Stimulated activated naive CD4-positive, alpha-beta T cell treated with Interleukin-2 at 50 U/mL for 16 hours (primary cell): ENCODE measurements around the gene NARS2.
A peak's percentile ranks its signal among the peaks of the same experiment; 100 is the strongest.
"Not testable (repeated sequence)": the region's sequence is repeated elsewhere in the genome, so short reads cannot be mapped to it uniquely, and the experiment has no call there.

Experiments
- DNase-seq: peaks from one replicate; lab custom pipeline; 2025; lab: John Stamatoyannopoulos, UW

NARS2 gene

DNA sequence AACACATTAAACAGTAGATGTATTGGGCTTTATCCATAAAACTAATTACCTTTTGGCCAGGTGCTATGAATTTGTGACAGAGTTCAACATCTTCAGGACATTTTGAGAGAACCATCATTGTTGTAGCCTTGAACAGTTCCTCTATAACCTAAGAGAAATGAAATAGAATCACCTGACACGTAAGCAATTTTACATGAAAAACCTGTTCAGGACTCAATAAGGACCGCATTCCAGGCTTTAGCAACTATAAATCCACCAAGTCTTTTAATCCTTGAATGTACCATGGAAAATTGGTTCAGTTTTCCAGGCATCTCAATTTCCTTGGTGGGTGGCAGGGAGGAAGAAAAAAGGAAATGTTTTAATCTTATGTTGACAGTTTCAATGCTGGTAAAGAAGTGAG, 96.1 kb downstream of the NARS2 start:
- no peak for DNase-seq

DNA sequence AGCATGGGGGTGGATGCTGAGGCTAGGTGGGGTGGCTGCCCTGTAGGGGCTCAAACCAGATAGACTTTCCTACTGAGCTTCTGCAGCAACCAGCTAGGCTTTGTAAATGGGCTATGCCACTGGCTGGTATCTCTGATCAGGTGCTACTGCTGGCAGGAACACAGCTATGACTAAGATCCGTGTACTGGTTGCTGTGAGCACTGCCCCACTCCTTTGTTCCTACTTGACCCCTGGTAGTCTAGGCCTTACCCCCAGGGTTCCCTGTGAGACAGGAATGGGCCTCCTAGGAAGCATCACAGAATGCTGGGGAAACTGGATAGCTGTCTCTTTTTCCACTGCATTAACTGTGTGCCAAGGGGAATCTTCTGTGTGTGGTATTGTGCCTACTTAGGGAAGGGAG, 98.6 kb downstream of the NARS2 start:
- no peak for DNase-seq

DNA sequence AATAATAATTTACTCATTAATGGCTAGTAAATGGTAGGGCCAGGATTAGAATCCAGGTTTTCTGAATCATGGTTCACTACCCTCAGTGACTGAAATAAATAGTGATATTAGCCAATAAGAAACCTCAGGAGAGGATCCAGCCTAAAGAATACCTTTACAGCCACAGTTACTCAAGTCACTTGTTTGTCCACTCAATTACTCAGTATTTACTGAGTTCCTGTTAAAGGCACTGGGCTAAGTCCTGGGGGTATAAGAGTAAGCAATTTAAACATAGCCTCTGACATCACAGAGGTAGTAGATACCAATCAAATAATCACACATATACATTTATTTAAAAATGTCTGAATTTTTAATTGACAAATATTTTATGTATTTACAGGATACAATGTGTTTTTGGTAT, 100.2 kb downstream of the NARS2 start:
- no peak for DNase-seq

DNA sequence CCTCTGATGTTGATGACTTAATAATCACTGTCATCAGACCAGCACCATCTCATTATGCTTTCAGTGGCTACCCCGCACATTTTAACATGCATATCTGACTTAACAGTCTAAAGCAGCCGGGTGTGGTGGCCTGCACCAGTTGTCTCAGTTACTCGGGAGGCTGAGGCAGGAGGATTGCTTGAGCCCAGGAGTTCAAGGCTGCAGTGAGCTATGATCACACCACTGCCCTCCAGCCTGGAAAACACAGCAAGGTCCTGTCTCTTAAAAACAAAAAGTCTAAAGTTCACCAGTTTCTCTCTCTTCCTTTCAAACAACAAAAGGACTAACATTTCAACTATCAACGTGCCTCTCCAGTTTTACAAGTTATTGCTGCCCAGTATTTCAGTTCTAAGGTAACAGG, 101.8 kb downstream of the NARS2 start:
- DNase-seq = no peak

DNA sequence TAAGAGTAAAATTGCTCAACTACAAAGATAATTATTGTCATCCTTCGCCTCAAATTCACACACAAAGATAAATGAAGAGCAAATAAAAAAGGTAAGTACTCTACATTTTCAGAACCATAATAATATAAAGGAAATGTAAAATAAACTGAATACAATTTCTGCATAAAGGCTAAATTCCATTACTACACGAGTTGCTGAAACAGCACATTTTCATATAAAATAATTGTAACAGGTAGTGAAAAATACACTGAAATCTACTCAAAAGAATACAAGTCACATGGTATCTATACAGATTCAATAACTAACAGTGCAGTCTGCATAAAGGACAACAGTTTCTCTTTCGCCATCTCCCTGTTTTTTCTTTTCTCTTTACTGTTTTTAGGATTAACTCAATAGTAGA, 102.3 kb downstream of the NARS2 start:
- no peak for DNase-seq

DNA sequence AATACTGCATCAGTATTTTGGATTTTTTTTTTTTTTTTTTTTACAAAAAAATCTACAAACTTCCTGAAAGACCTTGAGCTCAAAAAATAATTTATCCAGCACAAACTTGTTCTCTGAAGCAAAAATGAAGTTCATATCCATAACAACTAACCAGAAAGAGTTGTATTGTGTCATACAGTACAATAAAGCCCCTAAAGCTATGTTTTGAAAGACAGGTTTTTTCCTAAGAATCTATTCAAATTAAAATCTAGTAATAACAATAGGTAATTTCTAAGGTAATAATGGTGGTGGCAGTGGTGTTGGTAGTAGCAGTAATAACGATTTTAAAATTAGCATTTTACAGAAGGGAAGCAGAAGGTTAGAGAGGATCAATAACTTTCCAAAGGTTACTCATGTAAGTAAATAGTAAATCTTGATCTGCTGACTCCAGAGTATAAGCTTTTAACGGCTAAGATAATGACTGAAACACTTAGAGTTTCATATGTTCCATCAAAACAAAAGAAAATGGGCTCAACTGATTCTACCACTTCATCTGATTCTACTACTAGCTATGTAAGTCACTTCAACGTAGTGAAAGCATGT, 103.7 kb downstream of the NARS2 start:
- no peak for DNase-seq

DNA sequence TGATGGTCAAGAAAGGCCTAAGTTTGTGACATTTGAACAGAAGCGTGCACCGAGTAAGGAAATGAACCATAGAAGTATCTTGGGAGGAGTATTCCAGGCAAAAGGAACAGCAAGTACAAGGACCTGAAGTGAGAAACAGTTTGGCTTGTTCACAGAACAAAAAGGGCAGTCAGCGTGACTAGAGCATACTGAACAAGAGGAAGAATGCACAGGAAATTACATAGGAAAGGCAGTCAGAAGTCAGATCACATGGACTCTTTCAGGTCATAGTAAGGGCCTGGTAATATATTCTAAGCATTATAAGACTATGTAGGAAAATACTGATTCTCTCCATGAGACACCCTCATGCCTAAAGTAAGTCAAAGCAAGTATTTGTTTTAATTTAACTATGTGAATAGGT, 104.8 kb downstream of the NARS2 start:
- DNase-seq = no peak

DNA sequence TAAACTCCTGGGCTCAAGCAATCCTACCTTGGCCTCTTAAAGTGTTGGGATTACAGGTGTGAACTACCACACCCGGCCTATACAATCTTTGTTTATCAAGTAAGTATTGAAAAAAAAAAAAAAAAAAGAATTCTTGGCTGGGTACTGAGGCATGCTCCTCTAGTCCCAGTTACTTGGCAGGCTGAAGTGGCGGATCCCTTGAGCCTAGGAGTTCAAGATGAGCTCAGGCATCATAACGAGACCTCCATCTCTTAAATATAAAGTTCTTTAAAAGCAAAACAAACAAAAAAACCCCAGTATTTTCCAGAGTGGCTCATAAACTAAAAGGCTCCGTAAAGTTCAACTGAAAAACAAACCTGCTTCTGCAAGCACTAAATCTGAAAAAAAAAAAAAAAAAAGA, 106.7 kb downstream of the NARS2 start:
- DNase-seq = no peak

DNA sequence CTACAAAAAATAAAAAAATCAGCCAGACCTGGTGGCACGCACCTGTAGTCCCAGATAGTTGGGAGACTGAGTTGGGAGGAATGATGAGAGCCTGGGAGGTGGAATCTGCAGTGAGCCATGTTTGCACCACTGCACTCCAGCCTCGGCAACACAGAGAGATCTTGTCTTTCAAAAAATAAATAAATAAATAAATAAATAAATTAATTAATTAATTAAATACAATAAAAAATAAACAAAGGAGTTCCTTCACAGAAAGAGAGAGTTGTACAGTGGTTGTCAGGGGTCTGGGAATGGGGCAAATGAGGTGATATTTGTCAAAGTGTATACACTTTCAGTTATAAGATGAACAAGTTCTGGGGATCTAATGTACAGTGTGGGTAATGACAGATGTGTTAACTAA, 107.3 kb downstream of the NARS2 start:
- DNase-seq = no peak

DNA sequence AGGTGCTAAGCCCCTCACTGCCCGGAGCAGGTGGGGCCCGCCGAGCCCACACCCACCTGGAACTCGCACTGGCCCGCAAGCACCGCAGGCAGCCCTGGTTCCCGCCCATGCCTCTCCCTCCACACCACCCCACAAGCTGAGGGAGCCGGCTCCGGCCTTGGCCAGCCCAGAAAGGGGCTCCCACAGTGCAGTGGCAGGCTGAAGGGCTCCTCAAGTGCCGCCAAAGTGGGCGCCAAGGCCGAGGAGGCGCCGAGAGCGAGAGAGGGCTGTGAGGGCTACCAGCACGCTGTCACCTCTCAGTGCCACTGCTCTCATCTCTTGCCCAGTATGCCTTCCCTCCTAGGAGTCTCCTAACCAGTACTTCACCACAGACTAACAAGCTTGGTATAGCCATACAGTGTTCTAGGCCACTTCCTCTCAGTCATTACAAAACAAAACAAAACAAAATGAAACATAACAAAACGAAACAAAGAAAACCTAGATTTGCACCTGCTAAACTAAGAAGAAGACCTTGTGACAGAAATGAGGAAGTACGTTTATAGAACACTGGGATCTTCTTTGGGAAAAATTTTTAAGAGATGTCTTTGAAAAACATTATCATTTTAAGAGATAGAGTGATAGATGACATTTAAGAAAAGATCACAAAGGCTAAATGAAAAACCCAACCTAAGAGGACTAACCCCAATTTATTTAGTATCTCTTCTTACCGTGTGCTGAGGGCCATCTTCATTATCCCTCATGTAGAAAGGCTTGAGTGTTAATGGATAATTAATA, 109.3 kb downstream of the NARS2 start:
- peak; percentile 12 for DNase-seq

DNA sequence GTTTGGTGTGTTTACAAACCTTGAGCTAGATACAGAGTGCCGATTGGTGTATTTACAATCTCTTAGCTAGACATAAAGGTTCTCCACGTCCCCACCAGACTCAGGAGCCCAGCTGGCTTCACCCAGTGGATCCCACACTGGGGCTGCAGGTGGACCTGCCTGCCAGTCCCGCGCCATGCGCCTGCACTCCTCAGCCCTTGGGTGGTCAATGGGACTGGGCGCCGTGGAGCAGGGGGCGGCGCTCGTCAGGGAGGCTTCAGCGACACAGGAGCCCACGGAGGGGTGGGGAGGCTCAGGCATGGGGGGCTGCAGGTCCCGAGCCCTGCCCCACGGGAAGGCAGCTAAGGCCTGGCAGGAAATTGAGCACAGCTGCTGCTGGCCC, 109.9 kb downstream of the NARS2 start:
- not testable (repeated sequence) for DNase-seq

DNA sequence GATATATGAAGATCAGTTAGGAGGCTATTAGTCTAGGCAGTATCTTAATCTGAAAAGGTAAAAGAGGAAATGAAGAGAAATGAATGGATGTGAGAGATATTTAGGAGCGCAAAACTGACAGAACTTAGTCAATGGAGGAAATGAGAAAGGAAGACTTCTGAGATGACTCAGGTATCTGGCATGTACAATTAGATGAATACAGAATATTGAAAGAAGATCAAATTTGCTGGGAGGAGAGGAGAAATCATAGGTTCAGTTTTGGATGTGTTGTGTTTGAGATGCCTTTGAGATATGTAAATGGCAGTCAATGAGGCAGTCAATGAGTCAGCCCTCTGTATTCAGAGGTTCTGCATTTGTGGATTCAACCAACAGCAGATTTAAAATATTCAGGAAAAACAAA, 114.2 kb downstream of the NARS2 start:
- DNase-seq = no peak

DNA sequence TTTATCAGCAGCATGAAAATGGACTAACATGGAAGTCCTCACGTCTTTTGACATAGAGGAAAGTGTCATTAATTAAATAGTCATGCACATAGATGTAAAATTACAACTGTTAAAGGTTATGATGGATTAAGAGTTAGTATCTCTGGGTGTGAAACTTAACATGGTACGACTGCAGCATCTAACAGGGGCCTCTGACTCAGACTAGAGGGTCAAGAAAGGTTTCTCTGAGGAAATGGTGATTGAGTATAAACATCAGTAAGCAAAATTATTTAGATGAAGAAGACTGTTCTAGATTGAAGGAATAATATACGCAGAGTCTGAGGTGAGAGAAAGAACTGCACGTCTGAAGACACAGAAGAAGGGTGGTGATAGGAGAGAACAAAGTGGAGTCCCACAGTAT, 114.9 kb downstream of the NARS2 start:
- no peak for DNase-seq

DNA sequence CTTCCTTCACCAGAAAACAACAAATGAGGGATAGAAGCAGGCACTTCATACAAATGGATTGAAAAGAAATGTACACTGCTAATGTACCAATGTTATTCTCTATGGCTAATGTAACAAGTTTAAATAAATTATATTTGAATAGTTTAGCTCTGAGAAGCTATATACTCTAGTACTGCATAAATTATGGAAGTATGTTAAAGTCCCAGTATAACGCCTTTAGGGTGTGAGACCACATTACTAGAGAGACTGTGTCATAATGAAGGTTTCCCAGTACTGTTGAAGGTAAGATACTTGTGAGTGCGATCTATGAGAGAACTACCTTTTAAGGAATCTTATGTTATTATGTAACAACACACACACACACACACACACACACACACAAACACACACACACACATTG, 117.2 kb downstream of the NARS2 start:
- no peak for DNase-seq

DNA sequence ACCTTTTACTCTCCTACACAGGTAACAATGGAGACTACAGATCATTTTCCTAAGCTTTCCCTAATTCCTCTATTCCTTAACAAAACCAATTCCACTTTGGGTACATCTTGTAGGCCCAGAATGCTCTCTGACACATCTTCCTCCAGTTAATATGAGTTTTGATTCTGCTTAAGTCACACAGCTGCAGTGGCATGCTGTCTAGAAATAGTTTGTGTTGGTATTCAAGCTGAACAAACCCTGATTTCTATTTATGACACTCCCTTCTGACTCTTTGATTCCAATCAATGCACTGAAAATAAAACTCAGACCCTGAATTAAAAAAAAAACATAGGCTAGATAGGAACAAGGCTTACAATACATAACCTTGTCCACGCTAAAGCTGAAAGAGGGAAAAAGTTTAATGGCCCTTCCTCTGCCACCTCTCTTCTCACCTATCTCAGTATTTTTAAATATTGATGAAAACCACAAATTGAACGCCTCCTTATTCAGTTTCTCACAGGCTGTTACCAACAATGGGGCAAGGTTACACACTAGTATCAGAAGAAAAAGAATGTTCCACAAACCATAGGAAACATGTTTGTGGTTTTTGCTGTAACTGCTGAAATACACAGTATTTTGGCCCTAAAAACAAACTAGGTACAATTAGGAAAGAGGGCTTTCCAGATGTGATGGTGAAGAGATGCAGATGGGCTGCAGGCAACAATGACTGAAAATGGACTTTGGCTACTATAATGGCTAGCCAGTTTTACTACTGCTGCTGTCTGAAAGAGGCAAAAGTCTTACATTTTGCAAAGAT, 121.3 kb downstream of the NARS2 start:
- no peak for DNase-seq

DNA sequence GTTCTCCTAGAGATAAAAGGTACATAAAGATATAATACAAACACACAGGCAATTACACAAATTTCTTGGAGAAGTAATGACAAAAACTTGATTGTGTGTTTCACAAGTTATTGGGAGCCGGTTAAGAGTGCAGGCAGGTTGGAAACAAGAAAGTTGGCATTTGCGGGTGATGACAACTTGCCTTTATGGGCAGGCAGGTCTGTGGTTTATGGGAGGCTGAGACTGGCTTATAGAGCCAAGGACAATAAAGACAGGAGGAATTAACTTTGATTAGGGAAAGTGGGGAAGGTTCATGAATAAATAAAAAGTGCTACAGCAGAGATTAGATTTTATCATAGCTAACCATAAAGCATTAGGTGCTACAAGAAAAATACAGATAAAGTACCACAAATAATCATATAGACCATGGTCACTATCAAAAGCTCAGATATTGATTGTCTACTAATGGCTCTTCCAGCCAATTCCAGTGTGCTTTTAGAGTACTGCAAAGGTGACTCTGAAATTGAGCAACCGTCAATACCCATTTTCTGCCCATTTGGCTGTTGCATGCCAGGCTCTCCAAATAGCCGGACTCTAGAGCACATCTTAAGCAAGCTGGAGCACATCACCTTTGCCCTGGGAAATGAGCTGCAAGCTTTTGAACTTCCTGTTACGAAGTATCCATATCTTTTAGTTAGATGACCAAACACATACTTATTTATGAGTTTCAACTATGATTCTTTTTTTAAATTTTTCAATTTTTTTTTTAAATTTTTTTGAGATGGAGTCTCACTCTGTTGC, 123.1 kb downstream of the NARS2 start:
- DNase-seq = no peak

DNA sequence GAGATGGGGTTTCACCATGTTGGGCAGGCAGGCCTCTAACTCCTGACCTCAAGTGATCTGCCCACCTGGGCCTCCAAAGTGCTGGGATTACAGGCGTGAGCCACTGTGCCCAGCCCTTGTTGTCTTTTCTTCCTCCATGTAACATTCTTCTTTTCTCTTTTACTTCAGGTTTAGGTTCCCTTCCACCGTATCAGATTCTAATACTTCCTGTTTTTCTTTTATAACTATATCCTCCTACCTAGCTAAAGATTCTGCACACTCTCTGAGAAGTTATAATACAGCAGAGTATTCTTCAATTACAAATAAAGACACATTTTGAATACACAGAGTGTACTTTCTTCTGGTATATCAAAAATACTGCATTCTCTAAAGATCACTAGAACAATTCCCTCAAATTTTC, 123.8 kb downstream of the NARS2 start:
- DNase-seq = no peak

DNA sequence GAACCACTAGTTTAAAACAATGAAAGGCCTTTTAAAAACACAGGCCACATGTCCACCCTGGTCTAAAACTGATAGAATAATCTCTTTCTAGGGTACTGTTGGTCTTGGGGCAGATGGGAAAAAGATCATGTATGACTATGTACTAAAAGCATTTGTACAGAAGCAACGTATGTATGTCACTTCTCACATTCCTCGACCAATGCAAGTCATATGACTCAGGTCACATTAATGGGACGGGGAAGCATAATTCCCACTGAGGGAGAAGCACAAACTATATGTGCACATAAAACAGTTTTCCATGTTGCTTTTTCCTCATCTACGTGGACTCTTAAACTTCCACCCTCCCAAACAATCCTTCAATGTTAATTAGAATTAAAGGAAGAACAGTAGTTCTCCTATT, 124.8 kb downstream of the NARS2 start:
- no peak for DNase-seq

DNA sequence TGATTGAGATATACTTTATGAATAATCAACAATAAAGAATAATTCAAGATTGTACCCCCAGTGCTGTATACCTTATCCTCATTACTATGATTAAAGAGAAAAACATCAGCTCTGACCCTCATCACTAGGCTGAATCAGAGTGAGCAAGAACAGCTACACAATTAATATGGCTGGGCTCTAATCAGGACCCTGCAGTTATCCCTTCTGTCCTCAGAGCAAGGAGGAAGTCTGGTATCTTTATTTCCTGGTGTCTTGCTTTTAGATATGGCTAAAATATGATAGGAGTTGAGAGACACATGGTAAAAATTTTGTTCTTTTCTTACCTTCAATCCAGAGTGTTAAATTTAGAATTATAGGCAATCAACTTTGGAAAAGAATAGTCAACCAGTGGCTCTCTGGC, 128.5 kb downstream of the NARS2 start:
- DNase-seq = no peak

DNA sequence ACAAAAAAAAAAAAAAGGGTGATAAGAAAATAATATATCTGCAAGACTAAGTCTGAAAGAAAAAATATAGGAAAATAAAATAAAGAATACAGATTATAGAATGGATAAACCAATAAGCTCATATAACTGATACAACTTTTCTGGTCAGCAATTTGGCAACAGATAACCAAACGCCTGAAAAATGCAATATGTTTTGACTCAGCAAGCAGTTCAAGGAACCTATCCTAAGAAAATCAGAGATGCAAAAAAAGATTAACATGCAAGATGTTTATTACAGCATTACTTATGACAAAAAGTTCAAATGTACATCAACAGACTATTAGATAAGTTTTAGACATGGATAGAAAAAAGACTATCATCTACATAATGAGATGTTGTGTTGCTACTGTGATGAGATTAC, 129.9 kb downstream of the NARS2 start:
- no peak for DNase-seq

DNA sequence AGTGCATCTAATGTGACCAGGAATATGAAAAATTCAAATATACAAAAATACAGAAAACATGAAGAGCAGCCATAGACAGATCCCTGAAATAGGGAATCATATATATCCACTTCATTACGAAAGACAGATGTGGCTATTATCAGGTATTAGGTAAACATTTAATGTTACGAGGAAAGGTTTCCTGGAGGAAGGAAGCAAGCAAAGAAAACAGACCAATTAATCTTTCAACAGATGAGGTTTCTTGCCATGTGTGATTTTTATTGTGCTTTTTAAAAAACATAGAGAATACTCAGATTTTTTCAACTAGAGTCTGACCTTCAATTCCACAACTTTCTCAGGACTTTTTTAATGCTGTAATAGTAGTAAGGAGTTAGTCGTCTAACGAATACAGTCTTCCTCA, 132.7 kb downstream of the NARS2 start:
- DNase-seq = no peak

DNA sequence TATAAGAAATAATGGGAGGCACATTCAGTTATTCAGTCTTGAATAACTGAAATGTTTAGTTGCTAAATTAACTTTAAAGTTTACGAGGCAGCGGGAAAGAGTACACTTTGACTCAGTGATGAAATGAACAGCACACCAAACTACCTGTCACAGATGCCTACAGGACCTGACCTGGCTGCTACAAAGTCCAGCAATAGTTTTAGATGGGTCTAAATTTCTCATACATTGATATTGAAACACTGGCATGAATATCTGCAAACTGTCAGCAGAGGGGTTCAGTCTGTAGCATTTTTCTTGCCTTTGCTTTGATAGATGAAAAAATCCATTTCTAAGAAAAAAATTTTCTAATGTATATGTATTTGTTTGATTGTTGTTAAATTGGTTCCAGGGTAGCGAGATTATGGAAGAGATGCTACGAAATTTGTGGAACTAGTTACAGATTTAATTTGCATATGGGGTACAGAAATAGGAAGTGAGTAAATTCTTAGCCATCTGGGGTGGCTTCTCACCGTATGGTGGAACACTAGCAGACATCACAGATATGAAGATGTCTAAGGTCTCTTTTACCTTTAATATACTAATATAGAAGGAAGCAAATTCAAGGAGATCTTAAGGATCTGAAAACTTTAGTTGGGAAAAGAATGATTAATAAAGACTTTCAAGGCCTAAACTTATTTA, 136.2 kb downstream of the NARS2 start:
- no peak for DNase-seq
